CD4-positive, CD25-positive, alpha-beta regulatory T cell (primary cell): ENCODE results near the gene C14orf180. TPM values are rescaled to one million over a fixed set of nuclear protein-coding genes. Genes with fewer than 3 reads are reported as not detected.
A peak's percentile ranks its signal among the peaks of the same experiment; 100 is the strongest.
"Not testable (repeated sequence)": the region's sequence is repeated elsewhere in the genome, so short reads cannot be mapped to it uniquely, and the experiment has no call there.

Experiments used
- ATAC-seq, 2 donors: fragments of 150-1000 bp; cut with Tn5 transposase; one replicate each; pipeline ENCODE4 v1.10.0; 2021; ENCODE audit warnings: low read depth in 2 of 2, moderate number of reproducible peaks in 2 of 2, moderate library complexity in 1 of 2
- DNase-seq, 3 donors: peaks; one replicate each; pipeline versions ENCODE4 v3.0.0 to v3.0.0-alpha.2; 2012 to 2022; ENCODE audit warnings: mixed read lengths in 1 of 3
- H3K27ac ChIP-seq: one replicate; pipeline ENCODE4 v1.7.0; 2013; ENCODE audit warnings: mild to moderate bottlenecking, low read length; ENCODE audit not compliant: insufficient read depth, poor library complexity, severe bottlenecking
- H3K27me3 ChIP-seq: one replicate; pipeline ENCODE4 v1.7.0; 2013; ENCODE audit warnings: low read length; ENCODE audit not compliant: control insufficient read depth, insufficient read depth
- H3K36me3 ChIP-seq: one replicate; pipeline ENCODE4 v1.7.0; 2013; ENCODE audit warnings: mild to moderate bottlenecking, low read length, moderate library complexity; ENCODE audit not compliant: control insufficient read depth, insufficient read depth
- H3K4me1 ChIP-seq: 2 replicates; pipeline ENCODE4 v1.7.0; 2013; ENCODE audit warnings: mild to moderate bottlenecking, low read length; ENCODE audit not compliant: insufficient read depth, control insufficient read depth, poor library complexity, severe bottlenecking
- H3K4me3 ChIP-seq: one replicate; pipeline ENCODE4 v1.7.0; 2013; ENCODE audit warnings: low read depth, mild to moderate bottlenecking, low read length, moderate library complexity
- H3K9me3 ChIP-seq, 2 experiments: 1 replicate in 1 of 2; 2 replicates in 1 of 2; pipeline ENCODE4 v1.7.0; 2013; ENCODE audit warnings: low read length in 2 of 2, mild to moderate bottlenecking in 1 of 2, moderate library complexity in 1 of 2; ENCODE audit not compliant: control insufficient read depth in 2 of 2
- H3K27ac Mint-ChIP-seq, 3 donors: one replicate each; pipeline ENCODE4 v1.8.0; 2020 to 2022; ENCODE audit warnings: mild to moderate bottlenecking in 3 of 3, mixed read lengths in 3 of 3, moderate library complexity in 2 of 3
- H3K27me3 Mint-ChIP-seq: one replicate; pipeline ENCODE4 v1.8.0; 2022; ENCODE audit warnings: mild to moderate bottlenecking, mixed read lengths
- H3K36me3 Mint-ChIP-seq: one replicate; pipeline ENCODE4 v1.8.0; 2020; ENCODE audit warnings: mixed read lengths
- H3K4me1 Mint-ChIP-seq, 4 donors: one replicate each; pipeline ENCODE4 v1.8.0; 2020 to 2022; ENCODE audit warnings: mixed read lengths in 4 of 4, mild to moderate bottlenecking in 1 of 4
- H3K4me3 Mint-ChIP-seq, 4 donors: one replicate each; pipeline ENCODE4 v1.8.0; 2020 to 2022; ENCODE audit warnings: mild to moderate bottlenecking in 4 of 4, mixed read lengths in 4 of 4, moderate library complexity in 3 of 4
- H3K9me3 Mint-ChIP-seq, 7 donors: one replicate each; pipeline ENCODE4 v1.8.0; 2020 to 2022; ENCODE audit warnings: mixed read lengths in 7 of 7, mild to moderate bottlenecking in 3 of 7, moderate library complexity in 2 of 7
- polyA plus RNA-seq, 4 donors: library from polyadenylated mRNA; unstranded; fragments of 300-500 nt; fragmentation: Illumina TruSeq; gene quantifications; one replicate each; pipeline ENCODE4 v1.2.3, GENCODE V29; 2021
- total RNA-seq: library from RNA; stranded (reverse); gene quantifications from one replicate; pipeline ENCODE4 v1.2.3, GENCODE V29; 2022

The C14orf180 gene
- total and polyA plus RNA-seq, 5 donors from 2014 or later: not detected

- H3K36me3 ChIP-seq: no peaks in the 10 kb centered on the region
- Mint-ChIP-seq H3K4me1 (no peaks in the 10 kb centered on the region), H3K4me3 (no peak overlapping the region), H3K27me3 (no peaks in the 10 kb centered on the region), H3K9me3 (no peaks in the 10 kb centered on the region), H3K27ac (no peak overlapping the region), H3K36me3 (no peaks in the 10 kb centered on the region)
- no peaks in the 10 kb centered on the region for H3K27me3 ChIP-seq
- H3K4me3 ChIP-seq: no peak overlapping the region
- H3K27ac ChIP-seq: no peak overlapping the region
- no peak for ATAC-seq
- no peaks in the 10 kb centered on the region for H3K4me1 ChIP-seq
- DNase-seq: no peak
- no peaks in the 10 kb centered on the region for H3K9me3 ChIP-seq
Observed at GRCh38 chr14:104574536-104574935, 5.0 kb upstream of the C14orf180 start.

- Mint-ChIP-seq H3K4me3 (peak overlapping the region in 1 of 4 donors; percentile 38), H3K4me1 (no peaks in the 10 kb centered on the region), H3K9me3 (no peaks in the 10 kb centered on the region), H3K27ac (no peak overlapping the region), H3K36me3 (no peaks in the 10 kb centered on the region), H3K27me3 (no peaks in the 10 kb centered on the region)
- H3K27me3 ChIP-seq: no peaks in the 10 kb centered on the region
- DNase-seq: no peak
- no peak overlapping the region for H3K27ac ChIP-seq
- H3K4me1 ChIP-seq: no peaks in the 10 kb centered on the region
- H3K9me3 ChIP-seq: no peaks in the 10 kb centered on the region
- H3K36me3 ChIP-seq: no peaks in the 10 kb centered on the region
- ATAC-seq: no peak
- no peak overlapping the region for H3K4me3 ChIP-seq
Observed at GRCh38 chr14:104574978-104575583, 4.5 kb upstream of the C14orf180 start.

DNA sequence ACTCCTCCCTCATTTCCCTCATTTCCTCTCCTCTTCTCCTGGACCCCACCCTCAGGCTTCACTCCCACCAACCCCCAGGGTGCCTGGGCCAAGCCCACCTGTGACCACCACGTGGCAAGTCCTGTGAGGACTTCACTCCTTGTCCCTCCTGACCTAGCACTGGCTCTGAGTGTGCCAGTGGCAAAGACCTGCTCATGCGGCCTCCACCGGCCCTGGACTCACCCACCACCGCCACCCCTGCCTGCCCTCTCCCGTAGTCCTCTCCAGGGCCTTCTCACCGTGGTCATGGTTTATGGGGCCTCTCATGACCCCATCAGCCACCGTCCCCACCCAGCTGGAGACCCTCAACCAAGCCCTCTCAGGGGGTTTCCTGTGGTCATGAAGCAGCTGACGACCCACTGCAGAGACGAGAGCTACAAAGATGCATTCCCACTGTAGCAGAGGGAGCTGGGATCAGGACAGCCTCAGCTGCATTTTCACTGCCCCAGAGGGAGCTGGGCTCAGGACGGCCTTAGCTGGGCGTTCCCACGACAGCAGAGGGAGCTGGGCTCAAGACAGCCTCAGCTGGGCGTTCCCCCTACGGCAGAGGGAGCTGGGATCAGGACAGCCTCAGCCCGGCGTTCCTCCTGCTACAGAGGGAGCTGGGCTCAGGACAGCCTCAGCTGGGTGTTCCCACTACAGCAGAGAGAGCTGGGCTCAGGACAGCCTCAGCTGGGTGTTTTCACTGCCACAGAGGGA, 3.2 kb upstream of the C14orf180 start:
- no peak for ATAC-seq
- no peak overlapping the region for H3K4me3 ChIP-seq
- H3K36me3 Mint-ChIP-seq: no peaks in the 10 kb centered on the region
- no peaks in the 10 kb centered on the region for H3K27me3 ChIP-seq
- no peaks in the 10 kb centered on the region for H3K4me1 ChIP-seq
- no peaks in the 10 kb centered on the region for H3K9me3 ChIP-seq
- H3K27ac ChIP-seq: no peak overlapping the region
- no peak for DNase-seq
- H3K4me3 Mint-ChIP-seq: no peak overlapping the region
- H3K27me3 Mint-ChIP-seq: no peaks in the 10 kb centered on the region
- no peaks in the 10 kb centered on the region for H3K9me3 Mint-ChIP-seq
- H3K36me3 ChIP-seq: no peaks in the 10 kb centered on the region
- H3K27ac Mint-ChIP-seq: no peak overlapping the region
- no peaks in the 10 kb centered on the region for H3K4me1 Mint-ChIP-seq

DNA sequence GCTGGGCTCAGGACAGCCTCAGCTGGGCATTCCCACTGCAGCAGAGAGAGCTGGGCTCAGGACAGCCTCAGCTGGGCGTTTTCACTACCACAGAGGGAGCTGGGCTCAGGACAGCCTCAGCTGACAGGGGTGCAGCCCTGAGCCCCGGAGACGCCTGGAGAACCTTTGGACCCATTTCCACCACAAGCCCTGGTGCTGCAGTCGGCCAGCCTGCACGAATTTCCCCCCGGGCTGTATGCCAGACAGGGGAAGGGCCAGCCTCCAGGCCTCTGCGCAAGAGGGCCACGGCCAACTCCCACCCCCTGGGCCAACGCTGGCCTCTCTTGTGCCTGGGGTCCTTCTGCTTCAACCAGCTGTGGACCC, 2.6 kb upstream of the C14orf180 start:
- Histone ChIP-seq H3K4me3 (no peak overlapping the region), H3K27me3 (no peaks in the 10 kb centered on the region), H3K27ac (no peak overlapping the region), H3K36me3 (no peaks in the 10 kb centered on the region), H3K4me1 (no peaks in the 10 kb centered on the region), H3K9me3 (no peaks in the 10 kb centered on the region)
- DNase-seq (no peak), ATAC-seq (no peak)
- Mint-ChIP-seq H3K4me3 (no peak overlapping the region), H3K36me3 (no peaks in the 10 kb centered on the region), H3K27ac (no peak overlapping the region), H3K27me3 (no peaks in the 10 kb centered on the region), H3K4me1 (no peaks in the 10 kb centered on the region), H3K9me3 (no peaks in the 10 kb centered on the region)

- ATAC-seq (no peak), DNase-seq (no peak)
- Mint-ChIP-seq H3K27ac (no peak overlapping the region), H3K36me3 (no peaks in the 10 kb centered on the region), H3K27me3 (no peaks in the 10 kb centered on the region), H3K4me3 (no peak overlapping the region), H3K9me3 (no peaks in the 10 kb centered on the region), H3K4me1 (no peaks in the 10 kb centered on the region)
- Histone ChIP-seq H3K27ac (no peak overlapping the region), H3K9me3 (no peaks in the 10 kb centered on the region), H3K4me1 (no peaks in the 10 kb centered on the region), H3K36me3 (no peaks in the 10 kb centered on the region), H3K27me3 (no peaks in the 10 kb centered on the region), H3K4me3 (no peak overlapping the region)
Observed at GRCh38 chr14:104577426-104577825, 2.1 kb upstream of the C14orf180 start.

DNA sequence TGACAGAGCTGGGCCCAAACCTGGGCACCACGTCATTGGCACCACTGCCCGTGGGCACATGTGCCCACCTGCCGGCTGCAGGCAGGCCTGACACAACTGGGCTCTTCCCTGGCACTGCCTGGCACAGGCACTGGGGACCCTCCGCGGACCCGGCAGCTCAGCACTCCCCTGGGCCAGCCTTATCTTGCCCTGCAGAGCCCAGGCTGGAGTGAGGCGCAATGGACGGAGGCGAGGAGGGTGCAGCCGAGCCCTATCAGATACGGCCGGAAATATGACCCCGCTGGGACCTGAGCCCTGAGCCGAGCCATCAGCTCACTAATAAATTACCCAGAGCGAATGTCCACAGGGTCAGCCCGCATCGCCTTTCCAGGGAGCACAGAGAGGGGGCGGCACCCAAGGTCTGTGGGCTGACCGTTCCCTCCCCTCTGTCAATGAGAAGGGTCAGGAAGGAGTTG, 1.7 kb upstream of the C14orf180 start:
- Histone ChIP-seq H3K4me1 (no peaks in the 10 kb centered on the region), H3K27ac (no peak overlapping the region), H3K36me3 (no peaks in the 10 kb centered on the region), H3K4me3 (no peak overlapping the region), H3K27me3 (no peaks in the 10 kb centered on the region), H3K9me3 (no peaks in the 10 kb centered on the region)
- Mint-ChIP-seq H3K9me3 (no peaks in the 10 kb centered on the region), H3K4me1 (no peaks in the 10 kb centered on the region), H3K27me3 (no peaks in the 10 kb centered on the region), H3K36me3 (no peaks in the 10 kb centered on the region), H3K27ac (no peak overlapping the region), H3K4me3 (no peak overlapping the region)
- ATAC-seq (no peak), DNase-seq (no peak)

- H3K36me3 Mint-ChIP-seq: no peaks in the 10 kb centered on the region
- ATAC-seq: no peak
- H3K4me3 Mint-ChIP-seq: no peak overlapping the region
- DNase-seq: no peak
- no peaks in the 10 kb centered on the region for H3K27me3 Mint-ChIP-seq
- Histone ChIP-seq H3K9me3 (no peaks in the 10 kb centered on the region), H3K27me3 (no peaks in the 10 kb centered on the region), H3K4me1 (no peaks in the 10 kb centered on the region), H3K27ac (no peak overlapping the region), H3K36me3 (no peaks in the 10 kb centered on the region), H3K4me3 (no peak overlapping the region)
- H3K4me1 Mint-ChIP-seq: no peaks in the 10 kb centered on the region
- no peak overlapping the region for H3K27ac Mint-ChIP-seq
- no peaks in the 10 kb centered on the region for H3K9me3 Mint-ChIP-seq
Observed at GRCh38 chr14:104578321-104578720, 1.2 kb upstream of the C14orf180 start.

DNA sequence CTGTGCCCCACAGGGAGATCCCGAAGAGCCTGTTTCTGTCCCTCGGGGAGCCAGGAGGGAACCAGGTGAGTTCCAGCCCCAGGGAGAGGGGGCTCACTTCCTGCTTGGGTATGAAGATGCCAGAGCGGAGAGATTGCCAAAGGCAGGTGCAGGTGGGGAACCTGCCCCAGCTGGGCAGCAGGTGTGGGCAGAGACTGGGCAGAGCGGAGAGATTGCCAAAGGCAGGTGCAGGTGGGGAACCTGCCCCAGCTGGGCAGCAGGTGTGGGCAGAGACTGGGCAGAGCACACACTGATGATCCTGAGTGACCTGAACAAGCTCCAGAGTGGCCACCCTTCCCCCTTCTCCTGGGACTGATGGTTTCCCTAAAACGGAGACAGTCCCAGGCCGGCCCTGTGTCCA, 375 bp downstream of the C14orf180 start:
- H3K9me3 Mint-ChIP-seq, H3K27me3 ChIP-seq, H3K27ac Mint-ChIP-seq, H3K4me1 ChIP-seq, H3K36me3 Mint-ChIP-seq, H3K9me3 ChIP-seq, H3K27me3 Mint-ChIP-seq, H3K36me3 ChIP-seq, H3K4me3 ChIP-seq, H3K4me3 Mint-ChIP-seq, DNase-seq, H3K4me1 Mint-ChIP-seq, H3K27ac ChIP-seq, ATAC-seq: not testable (repeated sequence)
